ENCODE measurements around the gene GNPNAT1.

DNA sequence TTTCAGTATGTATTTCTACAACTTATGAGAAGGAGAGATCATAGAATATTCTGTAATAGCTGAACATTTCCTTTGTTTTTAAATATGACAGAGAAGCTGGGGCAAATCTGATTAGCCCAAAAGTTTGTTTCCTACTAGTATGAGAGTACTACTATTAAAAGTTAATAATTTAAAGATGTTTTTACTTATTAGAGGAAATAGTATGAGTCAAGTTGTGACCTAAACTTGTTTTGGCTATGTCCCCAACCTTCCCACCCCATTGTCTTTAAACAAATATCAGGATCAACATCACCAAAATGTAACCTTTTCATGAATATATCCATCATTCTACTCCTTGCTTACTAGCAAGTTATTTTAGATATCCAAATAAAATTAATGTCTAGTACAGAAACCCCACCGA is 10.5 kb downstream of the GNPNAT1 start:
- TF ChIP-seq CTCF (conservative IDR thresholded peaks at IDR 0.05; ENCODE audit: low read depth in 2 of 2) (no peak), EZH2 (IDR thresholded peaks at IDR 0.05; ENCODE audit: low read depth, unreplicated experiment) (no peak), POLR2AphosphoS5 (IDR thresholded peaks at IDR 0.05; ENCODE audit: low read depth) (no peak), JUNB (IDR thresholded peaks at IDR 0.05; ENCODE audit: unreplicated experiment) (no peak), CREB1 (CRISPR knock-in tag; IDR thresholded peaks at IDR 0.05; ENCODE audit: low read depth) (no peak), EZH2phosphoT487 (IDR thresholded peaks at IDR 0.05; ENCODE audit: unreplicated experiment) (no peak)
- TF ChIP-seq, protein P1, sequence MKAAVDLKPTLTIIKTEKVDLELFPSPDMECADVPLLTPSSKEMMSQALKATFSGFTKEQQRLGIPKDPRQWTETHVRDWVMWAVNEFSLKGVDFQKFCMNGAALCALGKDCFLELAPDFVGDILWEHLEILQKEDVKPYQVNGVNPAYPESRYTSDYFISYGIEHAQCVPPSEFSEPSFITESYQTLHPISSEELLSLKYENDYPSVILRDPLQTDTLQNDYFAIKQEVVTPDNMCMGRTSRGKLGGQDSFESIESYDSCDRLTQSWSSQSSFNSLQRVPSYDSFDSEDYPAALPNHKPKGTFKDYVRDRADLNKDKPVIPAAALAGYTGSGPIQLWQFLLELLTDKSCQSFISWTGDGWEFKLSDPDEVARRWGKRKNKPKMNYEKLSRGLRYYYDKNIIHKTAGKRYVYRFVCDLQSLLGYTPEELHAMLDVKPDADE (IDR thresholded peaks at IDR 0.05), result no peak
